ENCODE results near the gene GP1BB.

- TF ChIP-seq TAF1 (IDR thresholded peaks at IDR 0.05; ENCODE audit: low read depth) (no peak), MAX (IDR thresholded peaks at IDR 0.05) (no peak), REST (IDR thresholded peaks at IDR 0.05; ENCODE audit: low read depth) (no peak), EP300 (IDR thresholded peaks at IDR 0.05; ENCODE audit: borderline replicate concordance) (no peak), CEBPB (IDR thresholded peaks at IDR 0.05) (no peak), CREB1 (IDR thresholded peaks at IDR 0.05; ENCODE audit: low read depth) (no peak), NFIC (IDR thresholded peaks at IDR 0.05) (no peak), TEAD4 (IDR thresholded peaks at IDR 0.05) (no peak), RAD21 (IDR thresholded peaks at IDR 0.05; ENCODE audit: low read depth) (no peak), YY1 (IDR thresholded peaks at IDR 0.05; ENCODE audit: low read depth) (no peak), EGR1 (IDR thresholded peaks at IDR 0.05) (no peak), USF1 (IDR thresholded peaks at IDR 0.05) (no peak)
Measured at GRCh38 chr22:19765477-19766239, 42.3 kb downstream of the GP1BB start.
